SKM-1 (cell line): ENCODE data around the gene AHRR.

Source experiments
- DNase-seq: peaks from one replicate; lab custom pipeline; 2025; ENCODE audit not compliant: unreplicated experiment; lab: John Stamatoyannopoulos, UW

Gene AHRR

DNA sequence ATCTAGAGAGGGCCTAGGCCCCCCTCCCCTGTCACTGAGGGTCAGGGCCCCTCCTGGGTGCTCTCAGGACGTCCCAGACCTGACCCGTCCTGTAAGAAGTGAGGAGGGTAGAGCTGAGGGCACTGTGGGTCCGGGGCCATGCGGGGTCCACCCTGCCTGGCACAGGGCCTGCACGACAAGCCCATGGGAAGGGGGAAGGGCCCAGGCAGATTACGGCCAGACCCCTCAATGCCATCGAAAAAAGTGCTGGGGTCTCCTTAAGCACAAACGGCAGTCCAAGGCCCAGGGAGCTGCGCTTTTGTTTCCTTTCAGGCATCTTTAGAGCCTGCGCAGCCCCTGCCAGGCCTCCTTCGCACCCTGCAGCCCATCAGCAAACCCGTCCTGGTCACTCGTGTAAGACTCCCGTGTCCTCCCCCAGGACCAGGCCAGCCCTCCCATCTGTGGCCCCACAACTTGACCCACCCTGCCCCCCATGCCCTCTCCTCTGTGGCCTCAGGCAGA lies 117.0 kb downstream of the AHRR start:
- DNase-seq, result no peak

DNA sequence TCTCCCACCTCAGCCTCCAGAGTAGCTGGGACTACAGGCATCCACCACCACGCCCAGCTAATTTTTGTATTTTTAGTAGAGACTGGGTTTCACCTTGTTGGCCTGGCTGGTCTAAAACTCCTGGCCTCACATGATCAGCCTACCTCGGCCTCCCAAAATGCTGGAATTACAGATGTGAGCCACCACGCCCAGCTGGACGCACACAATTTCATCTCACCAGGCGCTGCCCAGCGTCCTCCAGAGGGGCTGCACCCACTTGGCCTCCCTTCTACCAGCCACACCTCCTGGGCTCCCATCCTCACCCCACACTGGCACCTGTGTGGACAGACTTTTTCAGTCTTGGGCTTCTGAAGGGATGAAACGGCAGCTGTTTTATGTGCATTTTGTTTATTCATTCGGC lies 117.7 kb downstream of the AHRR start:
- DNase-seq, result no peak

DNA sequence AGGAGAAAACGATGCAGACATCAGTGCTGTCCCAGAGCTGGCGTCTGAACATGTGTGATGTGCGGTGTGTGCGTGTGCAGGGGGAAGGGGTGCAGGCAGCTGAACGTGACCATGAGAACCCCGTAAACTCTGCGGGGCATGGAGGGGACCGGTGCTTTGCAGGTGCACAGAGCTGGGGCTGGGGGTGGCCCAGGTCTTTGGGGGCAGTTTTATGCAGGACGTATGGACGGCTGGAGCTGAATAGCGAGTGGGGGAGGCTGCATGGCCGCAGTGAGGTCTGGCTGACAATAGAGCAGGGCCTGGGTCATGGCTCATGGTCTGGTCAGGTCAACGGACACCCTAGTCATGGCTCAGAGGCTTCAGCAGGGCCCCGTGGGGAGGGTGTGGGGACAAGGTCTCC lies 118.1 kb downstream of the AHRR start:
- no peak for DNase-seq

DNA sequence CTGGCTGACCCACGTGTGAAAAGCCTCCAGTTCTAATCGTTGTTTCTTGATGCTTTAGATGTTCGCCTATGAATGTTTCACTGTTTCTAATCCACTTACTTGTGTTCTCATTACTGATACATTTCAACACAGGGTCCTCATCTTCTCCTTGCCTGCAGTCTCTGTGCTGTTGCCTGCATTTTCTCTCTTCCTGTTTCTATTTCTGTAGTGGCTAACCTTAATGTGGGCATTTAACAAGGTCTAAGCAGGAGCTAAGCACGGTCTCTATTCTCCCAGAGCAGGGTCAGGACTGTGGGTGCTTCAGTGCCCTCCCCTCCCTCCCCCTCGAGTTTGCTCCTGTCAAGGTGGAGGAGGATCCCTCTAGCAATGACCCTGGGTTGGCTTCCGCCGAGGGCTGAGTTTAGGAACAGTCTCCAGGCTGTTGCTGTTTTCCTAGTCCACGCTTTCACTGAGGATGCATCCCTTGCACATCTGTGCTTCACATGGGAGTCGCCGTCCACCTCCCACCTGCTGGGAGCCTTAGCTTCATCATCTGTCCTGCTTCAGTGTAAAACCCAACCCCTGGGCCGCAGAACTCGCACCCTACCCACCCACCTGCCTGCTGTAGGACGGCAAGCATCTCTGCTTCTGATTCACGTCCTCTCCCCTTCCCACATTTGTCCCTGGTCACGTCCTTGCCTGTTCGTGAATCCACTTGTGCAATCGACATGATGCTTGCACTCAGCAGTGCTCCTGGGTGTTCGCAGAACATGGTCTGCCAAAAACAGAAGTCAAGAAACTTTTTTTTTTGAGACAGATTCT lies 119.1 kb downstream of the AHRR start:
- DNase-seq, result peak; percentile 53

DNA sequence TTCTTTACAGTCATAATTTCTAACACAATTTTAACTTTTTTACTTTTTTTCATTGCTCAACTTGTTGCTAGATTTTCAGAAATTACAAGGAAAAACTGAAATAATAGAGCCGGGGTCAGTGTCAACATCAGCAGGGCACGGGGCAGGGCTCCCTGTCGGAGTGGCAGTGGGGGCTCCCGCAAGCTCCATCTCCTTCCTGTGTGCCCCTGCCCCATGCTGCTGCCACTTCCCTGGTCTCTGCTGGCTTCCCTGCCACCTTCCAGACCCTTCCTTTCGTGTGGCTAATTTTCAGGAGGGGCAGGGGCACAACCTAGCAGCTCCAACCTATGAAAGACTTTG lies 120.5 kb downstream of the AHRR start:
- no peak for DNase-seq

DNA sequence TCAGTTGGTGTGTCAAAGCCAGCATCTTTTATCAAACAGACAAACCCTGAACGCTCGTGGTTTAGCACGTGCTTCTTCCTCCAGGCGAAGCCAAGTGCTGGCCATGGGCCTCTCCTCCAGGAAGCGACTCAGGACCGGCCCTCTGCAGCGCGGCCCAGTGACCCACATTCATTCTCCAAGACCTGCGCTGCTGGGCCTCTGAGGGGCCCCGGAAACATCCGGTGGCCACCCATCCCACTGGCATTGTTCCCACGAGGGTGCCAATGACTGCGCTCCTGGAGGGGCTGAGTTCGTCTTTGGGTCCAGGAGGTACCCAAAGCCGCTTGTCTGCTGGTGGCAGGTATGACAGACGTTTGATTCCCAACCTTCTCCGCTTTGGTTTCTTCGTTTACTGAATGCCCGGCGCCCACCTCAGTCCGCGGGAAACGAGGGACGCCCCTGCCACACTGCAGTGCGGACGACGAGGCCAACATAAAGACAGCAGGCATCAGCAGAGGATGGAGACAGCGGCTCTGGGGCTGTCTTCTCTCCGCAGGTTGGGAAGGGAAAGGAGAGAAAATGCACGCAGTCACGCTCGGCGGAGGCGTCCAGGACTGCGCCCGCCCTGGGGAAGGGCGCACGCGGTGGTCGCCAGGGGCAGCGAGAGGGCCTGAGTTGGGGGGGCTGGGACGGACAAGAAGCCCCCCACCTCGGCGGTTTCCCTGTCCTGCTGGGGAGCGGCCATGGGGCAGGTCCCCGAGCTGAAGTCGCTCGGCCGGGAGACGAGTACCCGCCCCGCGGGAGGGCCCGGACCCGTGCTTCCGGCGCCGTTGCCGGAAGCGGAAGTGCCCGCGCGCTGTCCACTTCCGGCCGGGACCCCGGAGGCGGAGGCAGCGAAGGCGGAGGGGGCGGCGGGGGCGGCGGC lies 121.1 kb downstream of the AHRR start, which contains the start of gene EXOC3:
Gene EXOC3, plus strand, starts transcription at position 842 of the 904 bp plus-strand sequence. CDS start 3,030 bp downstream, outside the sequence.
- DNase-seq, result peak; percentile 45

DNA sequence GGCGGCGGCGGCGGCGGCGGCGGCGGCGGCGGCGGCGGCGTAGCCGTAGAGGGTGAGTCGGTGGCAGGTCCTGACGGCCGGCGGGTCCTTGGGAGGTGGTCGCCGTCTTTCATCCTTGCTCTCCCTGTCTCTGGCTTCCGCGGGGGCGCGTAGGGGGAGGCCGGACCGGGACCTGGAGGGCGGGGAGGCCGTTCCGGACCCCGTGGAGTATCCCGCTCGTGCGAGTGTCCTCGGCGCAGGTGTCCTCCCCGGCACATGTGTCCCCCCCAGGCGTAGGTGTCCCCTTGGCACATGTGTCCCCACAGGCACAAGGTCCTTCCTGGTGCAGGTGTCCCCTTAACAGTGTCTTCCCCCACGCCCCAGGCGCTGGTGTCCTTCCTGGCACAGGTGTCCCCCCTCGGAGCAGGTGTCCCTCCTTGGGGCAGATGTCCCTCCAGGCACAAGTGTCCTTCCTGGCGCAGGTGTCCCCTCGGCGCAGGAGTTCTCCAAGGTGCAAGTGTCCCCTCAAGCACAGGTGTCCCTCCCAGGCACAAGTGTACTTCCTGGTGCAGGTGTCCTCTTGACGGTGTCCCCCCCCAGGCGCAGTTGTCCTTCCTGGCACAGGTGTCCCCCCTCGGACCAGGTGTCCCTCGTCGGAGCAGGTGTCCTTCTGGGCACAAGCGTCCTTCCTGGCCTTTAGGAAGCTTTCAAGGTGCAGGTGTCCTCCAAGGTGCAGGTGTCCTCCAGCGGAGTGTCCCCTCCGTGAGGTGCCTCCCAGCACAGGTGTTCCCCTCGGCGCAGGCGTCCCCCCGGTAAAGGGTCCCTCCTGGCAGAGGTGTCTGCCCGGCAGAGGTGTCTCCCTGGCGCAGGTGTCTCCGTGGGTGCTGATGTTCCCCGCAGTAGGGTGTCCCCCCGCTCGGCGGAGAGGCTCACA lies 122.0 kb downstream of the AHRR start:
- DNase-seq, result no peak

DNA sequence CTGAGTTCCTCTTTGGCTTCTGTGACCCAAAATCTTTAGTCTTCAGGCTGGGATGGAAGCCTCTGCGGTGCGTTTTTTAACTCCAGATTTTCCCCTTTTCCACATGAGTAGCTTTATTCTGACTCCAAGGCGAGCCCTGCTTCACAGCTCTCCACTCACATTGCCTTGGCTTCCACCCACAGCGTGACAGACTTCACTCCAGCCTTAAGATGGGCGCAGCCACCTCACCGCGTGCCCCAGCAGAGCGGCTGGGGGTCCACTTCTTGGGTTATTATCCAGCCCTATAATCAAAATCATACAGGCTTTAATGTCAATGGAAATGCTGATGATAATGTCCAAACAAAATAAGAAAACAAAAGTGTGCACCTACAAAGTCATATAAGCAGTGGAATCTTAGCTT lies 122.7 kb downstream of the AHRR start:
- DNase-seq, result no peak

DNA sequence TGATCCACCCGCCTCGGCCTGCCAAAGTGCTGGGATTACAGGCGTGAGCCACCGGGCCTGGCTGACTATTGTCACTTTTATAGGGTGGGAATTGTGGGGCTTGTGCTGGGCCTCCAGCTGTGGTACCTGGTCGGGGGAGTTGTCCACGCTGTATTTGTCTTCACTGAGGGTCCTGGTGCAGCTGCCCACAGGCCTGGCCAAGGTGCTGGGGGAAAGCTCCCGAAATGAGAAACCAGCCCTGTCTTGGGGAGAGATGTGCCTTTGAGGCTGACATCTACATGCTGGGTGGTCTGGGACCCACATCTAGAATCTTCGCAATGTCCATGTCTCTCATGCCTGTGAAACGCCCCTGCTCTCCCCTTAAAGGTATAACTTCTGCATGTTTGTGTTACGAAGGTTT lies 124.1 kb downstream of the AHRR start:
- no peak for DNase-seq

DNA sequence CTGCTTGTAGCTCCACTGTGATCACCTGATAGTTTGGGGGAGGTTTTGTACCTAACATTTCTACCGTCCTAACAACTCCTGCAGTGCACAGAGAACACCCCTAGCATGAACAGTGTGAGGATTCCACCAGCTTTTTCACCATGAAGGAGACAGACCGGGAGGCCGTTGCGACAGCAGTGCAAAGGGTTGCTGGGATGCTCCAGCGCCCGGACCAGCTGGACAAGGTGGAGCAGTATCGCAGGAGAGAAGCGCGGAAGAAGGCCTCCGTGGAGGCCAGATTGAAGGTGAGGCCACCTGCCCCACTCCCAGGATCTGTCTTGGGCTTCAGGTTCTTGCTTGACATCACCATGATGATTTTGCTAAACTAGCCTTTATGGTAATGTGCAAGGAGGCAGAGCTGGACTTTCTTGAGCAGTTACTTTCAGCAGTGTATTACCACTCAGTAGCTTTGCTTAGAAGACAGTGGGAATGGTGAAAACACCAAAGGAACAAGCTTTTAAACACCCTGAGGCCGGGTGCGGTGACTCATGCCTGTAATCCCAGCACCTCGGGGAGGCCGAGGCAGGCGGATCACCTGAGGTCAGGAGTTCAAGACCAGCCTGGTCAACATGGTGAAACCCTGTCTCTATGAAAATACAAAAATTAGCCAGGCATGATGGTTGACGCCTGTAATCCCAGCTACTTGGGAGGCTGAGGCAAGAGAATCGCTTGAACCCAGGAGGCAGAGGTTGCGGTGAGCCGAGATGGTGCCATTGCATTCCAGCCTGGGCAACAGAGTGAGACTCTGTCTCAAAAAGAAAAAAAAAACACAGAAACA lies 124.8 kb downstream of the AHRR start:
- DNase-seq, result no peak

DNA sequence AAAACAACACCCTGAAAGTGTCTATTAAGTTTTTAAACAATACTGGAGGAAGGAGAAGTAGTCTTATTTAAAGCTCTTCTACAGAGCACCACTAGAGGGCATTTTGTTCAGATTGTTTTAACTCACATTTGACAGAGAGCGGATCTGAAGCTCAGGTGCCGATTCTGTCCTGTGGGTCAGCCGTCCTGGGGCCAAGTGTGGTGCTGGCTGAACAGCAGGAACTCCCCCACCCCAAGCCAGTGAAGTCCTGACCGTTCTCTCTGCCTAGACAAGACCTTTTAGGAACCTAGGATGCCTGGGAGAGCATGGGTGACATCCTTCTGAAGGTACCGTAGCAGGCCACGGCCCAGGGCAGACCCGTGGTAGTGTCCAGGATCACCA lies 125.4 kb downstream of the AHRR start:
- peak; percentile 51 for DNase-seq

DNA sequence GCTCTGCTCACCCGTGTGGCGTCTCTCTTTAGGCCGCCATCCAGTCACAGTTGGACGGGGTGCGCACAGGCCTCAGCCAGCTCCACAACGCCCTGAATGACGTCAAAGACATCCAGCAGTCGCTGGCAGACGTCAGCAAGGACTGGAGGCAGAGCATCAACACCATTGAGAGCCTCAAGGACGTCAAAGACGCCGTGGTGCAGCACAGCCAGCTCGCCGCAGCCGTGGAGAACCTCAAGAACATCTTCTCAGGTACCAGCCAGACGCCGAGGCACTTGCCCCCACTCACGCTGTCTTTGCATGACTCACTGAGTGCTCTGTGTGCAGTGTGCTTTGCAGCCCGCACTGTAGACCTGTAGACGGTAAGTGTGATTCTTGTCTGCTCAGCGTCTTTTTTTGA lies 126.0 kb downstream of the AHRR start:
- DNase-seq, result no peak

DNA sequence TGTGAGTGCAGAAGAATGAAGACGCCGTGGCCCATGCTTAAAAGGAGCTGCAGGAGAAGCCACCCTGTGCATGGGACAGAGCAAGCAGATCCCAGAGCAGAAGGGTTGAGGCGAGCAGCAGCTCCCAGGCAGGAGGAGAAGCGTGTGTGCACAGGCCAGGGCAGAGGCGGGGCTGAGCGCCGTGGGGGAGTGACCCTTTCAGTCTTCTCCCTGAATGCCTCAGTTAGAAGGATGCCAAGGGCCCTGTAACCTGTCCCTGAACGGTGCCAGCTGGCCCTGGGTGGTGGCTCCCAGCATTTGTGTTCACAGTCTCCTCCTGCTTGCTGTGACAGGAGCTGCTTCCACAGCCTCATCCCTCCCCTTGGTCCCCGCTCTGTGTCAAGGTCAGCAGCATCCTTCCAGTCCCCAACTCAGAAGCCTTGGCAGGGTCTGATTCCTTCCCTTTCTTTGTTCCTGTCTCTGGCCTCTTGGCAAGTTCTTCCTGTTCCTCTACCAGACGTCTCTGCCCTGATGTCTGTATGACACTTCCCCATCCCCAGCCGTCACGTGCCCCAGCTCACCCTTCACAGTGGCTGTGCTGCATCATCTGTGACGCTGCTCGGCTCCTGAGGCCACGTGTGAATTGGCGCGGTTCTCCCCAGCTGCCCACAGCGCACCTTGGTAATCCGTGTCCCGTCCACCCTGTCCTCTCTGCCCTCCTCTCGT lies 126.7 kb downstream of the AHRR start:
- no peak for DNase-seq

DNA sequence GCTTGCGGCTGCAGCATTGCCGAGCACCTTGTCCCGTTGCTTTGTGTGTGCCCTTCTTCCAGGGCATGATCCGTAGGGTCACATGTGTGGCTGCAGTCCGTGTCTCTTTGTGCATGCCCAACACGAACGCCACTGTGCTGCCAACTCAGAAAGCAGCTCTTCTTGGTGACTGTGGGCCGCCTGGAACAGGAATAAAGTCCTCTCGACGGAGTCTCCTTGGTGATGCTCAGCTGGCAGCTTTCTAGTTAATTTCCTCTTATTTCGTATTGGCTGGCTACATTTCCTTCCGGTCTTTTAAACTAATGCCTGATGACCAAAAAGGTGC lies 127.2 kb downstream of the AHRR start:
- DNase-seq, result no peak

DNA sequence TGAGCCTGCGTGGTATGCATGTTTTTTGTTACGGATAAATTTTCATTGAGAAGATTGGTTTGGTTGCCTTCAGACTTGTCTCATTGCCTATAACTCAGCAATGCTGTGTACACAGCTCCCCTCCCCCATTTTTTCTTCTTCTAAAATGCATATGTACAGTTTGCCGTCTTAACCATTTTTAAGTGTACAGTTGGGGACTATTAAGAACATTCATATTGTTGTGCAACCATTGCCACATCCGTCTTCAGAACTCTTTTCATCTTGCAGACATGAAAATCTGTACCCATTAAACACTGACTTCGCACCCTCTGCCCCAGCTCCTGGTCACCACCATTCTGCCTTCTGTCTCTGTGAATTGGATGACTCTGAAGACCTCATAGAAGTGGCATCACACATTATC lies 127.6 kb downstream of the AHRR start:
- DNase-seq, result no peak

DNA sequence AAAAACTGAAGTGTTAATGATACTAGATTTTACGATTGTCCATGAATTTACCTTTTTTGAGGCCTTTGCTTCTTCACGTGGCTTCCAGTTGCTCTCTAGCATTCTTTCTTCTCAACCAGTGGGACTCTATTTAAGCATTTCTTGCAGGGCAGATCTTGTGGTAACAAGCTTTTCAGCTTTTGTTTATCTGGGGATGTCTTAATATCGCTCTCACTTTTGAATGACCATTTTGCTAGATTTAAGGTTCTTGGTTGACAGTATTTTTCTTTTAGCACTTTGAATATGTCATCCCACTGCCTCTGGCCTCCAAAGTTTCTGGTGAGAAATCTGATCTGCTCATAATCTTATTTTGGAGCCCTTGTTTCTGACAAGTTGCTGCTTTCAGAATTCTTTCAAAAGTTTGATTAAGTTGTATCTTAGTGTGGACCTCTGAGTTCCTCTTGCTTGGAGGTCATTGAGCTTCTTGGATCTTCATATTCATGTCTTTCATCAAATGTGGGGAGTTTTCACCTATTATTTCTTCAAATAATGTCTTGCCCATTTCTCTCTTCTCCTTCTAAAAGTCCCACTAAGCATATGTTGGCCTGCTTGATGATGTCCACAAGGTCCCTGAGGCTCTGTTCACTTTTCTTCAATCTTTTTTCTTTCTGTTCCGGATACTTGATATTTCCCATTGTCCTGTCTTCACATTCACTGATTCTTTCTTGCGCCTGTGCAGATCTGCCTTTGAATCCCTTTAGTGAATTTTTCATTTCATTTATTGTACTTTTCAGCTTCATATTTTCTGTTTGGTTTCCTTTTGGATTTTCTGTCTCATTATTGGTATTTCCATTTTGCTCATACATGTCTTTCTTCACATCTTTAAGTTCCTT lies 130.3 kb downstream of the AHRR start:
- no peak for DNase-seq

DNA sequence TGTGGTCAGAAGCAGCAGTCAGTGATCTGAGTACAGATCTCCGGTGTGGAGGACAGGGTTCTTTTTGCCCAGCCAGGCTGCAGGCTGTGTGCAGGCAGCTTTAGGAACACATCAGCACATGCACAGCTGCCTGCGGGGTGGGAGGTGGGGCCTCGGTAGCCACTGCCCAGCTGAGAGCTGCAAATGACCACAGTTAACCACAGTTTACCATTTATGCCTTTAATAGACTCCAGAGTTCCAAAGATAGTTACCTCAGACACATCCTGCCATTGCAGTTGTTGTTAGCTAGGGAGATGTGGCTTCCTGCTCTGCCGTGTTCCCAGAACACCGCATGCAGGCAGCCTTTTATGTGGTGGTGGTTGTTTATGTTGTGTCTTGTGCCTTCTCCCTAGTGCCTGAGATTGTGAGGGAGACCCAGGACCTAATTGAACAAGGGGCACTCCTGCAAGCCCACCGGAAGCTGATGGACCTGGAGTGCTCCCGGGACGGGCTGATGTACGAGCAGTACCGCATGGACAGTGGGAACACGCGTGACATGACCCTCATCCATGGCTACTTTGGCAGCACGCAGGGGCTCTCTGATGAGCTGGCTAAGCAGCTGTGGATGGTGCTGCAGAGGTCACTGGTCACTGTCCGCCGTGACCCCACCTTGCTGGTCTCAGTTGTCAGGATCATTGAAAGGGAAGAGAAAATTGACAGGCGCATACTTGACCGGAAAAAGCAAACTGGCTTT lies 131.6 kb downstream of the AHRR start:
- DNase-seq, result no peak
